ENCODE results near the gene PIM2. TPM values are rescaled to one million over a fixed set of nuclear protein-coding genes. Genes with fewer than 3 reads are reported as not detected.

PIM2 gene
- total and polyA plus RNA-seq, 9 of the 15 experiments (the other 6 are each of a cell fraction or from before 2014, with no cell fraction given), result 67.6 to 191 (median 108) TPM

- TF ChIP-seq ZNF655 (CRISPR knock-in tag; IDR thresholded peaks at IDR 0.05), result 0 out of 2 replicates have a peak, but pooled peaks have one; percentile 80
- peak; percentile 99 for TF ChIP-seq RBM22 (IDR thresholded peaks at IDR 0.05; ENCODE audit: low read depth, low read length, poor library complexity, severe bottlenecking)
- no peak for TF ChIP-seq BRF1 (IDR thresholded peaks at IDR 0.05; ENCODE audit: borderline replicate concordance, extremely low read depth, insufficient read length)
- TF ChIP-seq ETV5 (CRISPR knock-in tag; IDR thresholded peaks at IDR 0.05; ENCODE audit: low read depth), result peak; percentile 90
- no peak for TF ChIP-seq EWSR1 (IDR thresholded peaks at IDR 0.05; ENCODE audit: borderline replicate concordance, low read depth, partially characterized antibody)
- no peak for TF ChIP-seq TAF9B (IDR thresholded peaks at IDR 0.05; ENCODE audit: partially characterized antibody)
- TF ChIP-seq RUNX1 (IDR thresholded peaks at IDR 0.05; ENCODE audit: low read depth), result no peak
- no peak for TF ChIP-seq EP400 (IDR thresholded peaks at IDR 0.05)
- TF ChIP-seq PHF8 (IDR thresholded peaks at IDR 0.05; ENCODE audit: borderline replicate concordance, low read length), result peak; percentile 74; the same call in 1 of the 2 replicates
- TF ChIP-seq FOXM1 (IDR thresholded peaks at IDR 0.05; ENCODE audit: low read depth), result no peak
- no peak for TF ChIP-seq FOXM1 (CRISPR knock-in tag; IDR thresholded peaks at IDR 0.05; ENCODE audit: low read depth)
- no peak for TF ChIP-seq GTF2B (IDR thresholded peaks at IDR 0.05; ENCODE audit: extremely low read depth, insufficient read length)
- TF ChIP-seq ATF1 (CRISPR knock-in tag; IDR thresholded peaks at IDR 0.05), result no peak
- TF ChIP-seq ATF1 (tag; IDR thresholded peaks at IDR 0.05), result peak; percentile 95
- no peak for TF ChIP-seq CBX3 (IDR thresholded peaks at IDR 0.05; ENCODE audit: borderline replicate concordance in 1 of 2, low read length in 2 of 2)
- TF ChIP-seq ID3 (CRISPR knock-in tag; IDR thresholded peaks at IDR 0.05), result no peak
- TF ChIP-seq ID3 (tag; IDR thresholded peaks at IDR 0.05), result peak; percentile 24; the same call in 1 of the 2 replicates
- TF ChIP-seq SFPQ (IDR thresholded peaks at IDR 0.05; ENCODE audit: low read depth, low read length), result no peak
- no peak for TF ChIP-seq POLR3G (IDR thresholded peaks at IDR 0.05; ENCODE audit: extremely low read depth, insufficient read length, insufficient replicate concordance)
- no peak for TF ChIP-seq E2F4 (CRISPR knock-in tag; IDR thresholded peaks at IDR 0.05; ENCODE audit: low read depth)
- TF ChIP-seq ZC3H11A (IDR thresholded peaks at IDR 0.05; ENCODE audit: low read depth, low read length), result no peak
- TF ChIP-seq EGR1 (conservative IDR thresholded peaks at IDR 0.05), result no peak
- TF ChIP-seq TBP (optimal IDR thresholded peaks at IDR 0.05; ENCODE audit: low read depth, low read length), result no peak
These were observed 7.2 kb downstream of the PIM2 start, which contains the start of gene SLC35A2 (continued) for GRCh38 chrX:48911412-48912182.

Measured in K562 (cell line).